HEK293 (cell line): ENCODE data around the gene GLCCI1.

Experiments
- CTCF ChIA-PET: fragments of 350-600 bp; formaldehyde crosslinking; extraction: SDS; loops from one replicate; lab custom pipeline; 2021; ENCODE audit warnings: antibody characterized with exemption; lab: Yijun Ruan, JAX
- POLR2A ChIA-PET: fragments of 300-600 bp; formaldehyde crosslinking; extraction: SDS; loops from one replicate; lab custom pipeline; 2020; ENCODE audit warnings: antibody characterized with exemption, inconsistent platforms; lab: Yijun Ruan, JAX
- H3K27ac ChIP-seq: fragments of 200-500 bp; sonication (Bioruptor generic); 2 replicates; pipeline ENCODE4 v1.5.1; 2014; ENCODE audit warnings: low read depth, low read length, control low read depth, inconsistent platforms; ENCODE audit errors: extremely low read depth
- H3K36me3 ChIP-seq, 2 experiments: fragments of 200-500 bp in 1 of 2; sonication (Bioruptor generic) in 1 of 2; 1 replicate in 1 of 2; 2 replicates in 1 of 2; pipeline ENCODE4 v1.5.1; 2014 to 2017; ENCODE audit warnings: inconsistent platforms in 2 of 2, low read length in 2 of 2; ENCODE audit not compliant: control insufficient read depth in 2 of 2, insufficient read depth in 1 of 2
- H3K4me1 ChIP-seq: fragments of 200-500 bp; sonication (Bioruptor generic); 2 replicates; pipeline ENCODE4 v1.5.1; 2014; ENCODE audit warnings: mild to moderate bottlenecking, low read length, inconsistent platforms; ENCODE audit not compliant: control insufficient read depth, insufficient read depth
- H3K4me3 ChIP-seq: 2 replicates; pipeline ENCODE4 v1.5.1; 2011; ENCODE audit warnings: low read depth, mild to moderate bottlenecking, control low read depth, low read length, moderate library complexity
- H3K9me3 ChIP-seq: fragments of 200-500 bp; sonication (Bioruptor generic); 2 replicates; pipeline ENCODE4 v1.5.1; 2014; ENCODE audit warnings: low read depth, low read length, inconsistent platforms; ENCODE audit not compliant: control insufficient read depth, insufficient read depth
- HOXD13 ChIP-seq: sonication (generic); formaldehyde crosslinking; IDR thresholded peaks from 2 replicates; pipeline ENCODE4 v1.8.0; 2022; ENCODE audit warnings: missing genetic modification reagents, borderline replicate concordance
- OSR2 ChIP-seq: fragments of 450-650 bp; formaldehyde crosslinking; IDR thresholded peaks from 2 replicates; pipeline ENCODE4 v1.5.1; 2016; ENCODE audit warnings: missing biosample characterization, missing genetic modification characterization
- SALL2 ChIP-seq: fragments of 450-650 bp; formaldehyde crosslinking; IDR thresholded peaks from 2 replicates; pipeline ENCODE4 v1.5.0; 2017; ENCODE audit warnings: missing biosample characterization, mild to moderate bottlenecking, missing genetic modification characterization, borderline replicate concordance
- SCRT1 ChIP-seq: fragments of 450-650 bp; formaldehyde crosslinking; IDR thresholded peaks from 2 replicates; pipeline ENCODE4 v1.5.1; 2016; ENCODE audit warnings: missing biosample characterization, missing genetic modification characterization, borderline replicate concordance
- ZBTB17 ChIP-seq: fragments of 450-650 bp; formaldehyde crosslinking; IDR thresholded peaks from 2 replicates; pipeline ENCODE4 v1.5.1; 2016; ENCODE audit warnings: missing biosample characterization, missing genetic modification characterization
- ZBTB20 ChIP-seq: fragments of 450-650 bp; formaldehyde crosslinking; IDR thresholded peaks from 2 replicates; pipeline ENCODE4 v1.5.1; 2016; ENCODE audit warnings: missing biosample characterization, missing genetic modification characterization
- ZNF140 ChIP-seq: fragments of 450-650 bp; formaldehyde crosslinking; IDR thresholded peaks from 2 replicates; pipeline ENCODE4 v1.5.1; 2016; ENCODE audit warnings: missing biosample characterization, missing genetic modification characterization
- ZNF202 ChIP-seq: fragments of 450-650 bp; formaldehyde crosslinking; IDR thresholded peaks from 2 replicates; pipeline ENCODE4 v1.5.1; 2016; ENCODE audit warnings: missing biosample characterization, missing genetic modification characterization, borderline replicate concordance
- ZNF561 ChIP-seq: fragments of 450-650 bp; IDR thresholded peaks from 2 replicates; pipeline ENCODE4 v1.5.1; 2018; ENCODE audit warnings: missing biosample characterization, missing genetic modification characterization, borderline replicate concordance
- ZNF571 ChIP-seq: fragments of 450-650 bp; formaldehyde crosslinking; IDR thresholded peaks from 2 replicates; pipeline ENCODE4 v1.5.0; 2017; ENCODE audit warnings: missing biosample characterization, missing genetic modification characterization
- ZNF610 ChIP-seq: fragments of 450-650 bp; formaldehyde crosslinking; IDR thresholded peaks from 2 replicates; pipeline ENCODE4 v1.5.1; 2016; ENCODE audit warnings: missing biosample characterization, missing genetic modification characterization, borderline replicate concordance
- TF ChIP-seq, protein P1 (sequence below): fragments of 450-650 bp; formaldehyde crosslinking; IDR thresholded peaks from 2 replicates; pipeline ENCODE4 v1.5.1; 2016; ENCODE audit warnings: missing biosample characterization, missing genetic modification characterization
- TF ChIP-seq, protein P2 (sequence below): fragments of 450-650 bp; IDR thresholded peaks from 2 replicates; pipeline ENCODE4 v1.5.1; 2018; ENCODE audit warnings: missing biosample characterization, mild to moderate bottlenecking, missing genetic modification characterization
- TF ChIP-seq, protein P3 (sequence below): fragments of 450-650 bp; formaldehyde crosslinking; IDR thresholded peaks from 2 replicates; pipeline ENCODE4 v1.5.1; 2016; ENCODE audit warnings: missing biosample characterization, missing genetic modification characterization
- TF ChIP-seq, protein P4 (sequence below): fragments of 450-650 bp; formaldehyde crosslinking; IDR thresholded peaks from 2 replicates; pipeline ENCODE4 v1.5.1; 2016; ENCODE audit warnings: missing biosample characterization, missing genetic modification characterization

The GLCCI1 gene

DNA sequence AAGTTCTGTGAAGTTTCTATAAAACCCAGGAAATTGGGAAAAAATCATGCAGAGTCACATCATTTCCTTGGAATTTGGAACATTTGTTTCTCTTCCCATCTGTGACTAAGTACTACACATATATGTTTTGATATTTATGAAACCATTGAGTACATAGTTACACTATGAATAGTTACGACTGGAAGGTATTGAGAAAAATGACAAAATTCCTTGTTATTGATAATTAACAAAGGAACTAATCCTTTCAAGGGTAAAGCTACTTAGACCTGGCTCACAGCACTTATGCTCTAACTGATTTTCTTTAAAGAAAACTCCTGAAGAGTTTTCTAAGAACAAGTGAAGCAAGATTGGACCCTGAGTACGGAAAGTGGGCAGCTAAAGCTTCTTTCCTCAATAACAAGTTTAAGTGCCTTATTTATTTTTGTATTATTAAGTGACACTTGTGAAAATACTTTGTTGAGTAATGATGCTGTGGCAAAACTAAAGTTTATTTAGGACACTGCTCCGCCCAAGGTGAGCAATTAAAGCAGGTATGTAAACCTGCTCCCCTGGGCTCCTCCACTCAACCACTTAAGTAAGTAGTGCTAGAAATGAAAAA, 12.0 kb upstream of the GLCCI1 start:
- POLR2A ChIA-PET, result no interaction called here
- CTCF ChIA-PET, result no interaction called here
- Histone ChIP-seq H3K36me3 (no peaks in the 10 kb centered on the region), H3K9me3 (no peaks in the 10 kb centered on the region), H3K4me3 (no peak overlapping the region), H3K27ac (no peak overlapping the region), H3K4me1 (no peaks in the 10 kb centered on the region)
- TF ChIP-seq, protein P1, sequence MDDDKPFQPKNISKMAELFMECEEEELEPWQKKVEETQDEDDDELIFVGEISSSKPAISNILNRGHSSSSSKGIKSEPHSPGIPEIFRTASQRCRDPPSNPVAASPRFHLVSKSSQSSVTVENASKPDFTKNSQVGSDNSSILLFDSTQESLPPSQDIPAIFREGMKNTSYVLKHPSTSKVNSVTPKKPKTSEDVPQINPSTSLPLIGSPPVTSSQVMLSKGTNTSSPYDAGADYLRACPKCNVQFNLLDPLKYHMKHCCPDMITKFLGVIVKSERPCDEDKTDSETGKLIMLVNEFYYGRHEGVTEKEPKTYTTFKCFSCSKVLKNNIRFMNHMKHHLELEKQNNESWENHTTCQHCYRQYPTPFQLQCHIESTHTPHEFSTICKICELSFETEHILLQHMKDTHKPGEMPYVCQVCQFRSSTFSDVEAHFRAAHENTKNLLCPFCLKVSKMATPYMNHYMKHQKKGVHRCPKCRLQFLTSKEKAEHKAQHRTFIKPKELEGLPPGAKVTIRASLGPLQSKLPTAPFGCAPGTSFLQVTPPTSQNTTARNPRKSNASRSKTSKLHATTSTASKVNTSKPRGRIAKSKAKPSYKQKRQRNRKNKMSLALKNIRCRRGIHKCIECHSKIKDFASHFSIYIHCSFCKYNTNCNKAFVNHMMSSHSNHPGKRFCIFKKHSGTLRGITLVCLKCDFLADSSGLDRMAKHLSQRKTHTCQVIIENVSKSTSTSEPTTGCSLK (tag by site-specific recombination), result no peak
- TF ChIP-seq, protein P2, sequence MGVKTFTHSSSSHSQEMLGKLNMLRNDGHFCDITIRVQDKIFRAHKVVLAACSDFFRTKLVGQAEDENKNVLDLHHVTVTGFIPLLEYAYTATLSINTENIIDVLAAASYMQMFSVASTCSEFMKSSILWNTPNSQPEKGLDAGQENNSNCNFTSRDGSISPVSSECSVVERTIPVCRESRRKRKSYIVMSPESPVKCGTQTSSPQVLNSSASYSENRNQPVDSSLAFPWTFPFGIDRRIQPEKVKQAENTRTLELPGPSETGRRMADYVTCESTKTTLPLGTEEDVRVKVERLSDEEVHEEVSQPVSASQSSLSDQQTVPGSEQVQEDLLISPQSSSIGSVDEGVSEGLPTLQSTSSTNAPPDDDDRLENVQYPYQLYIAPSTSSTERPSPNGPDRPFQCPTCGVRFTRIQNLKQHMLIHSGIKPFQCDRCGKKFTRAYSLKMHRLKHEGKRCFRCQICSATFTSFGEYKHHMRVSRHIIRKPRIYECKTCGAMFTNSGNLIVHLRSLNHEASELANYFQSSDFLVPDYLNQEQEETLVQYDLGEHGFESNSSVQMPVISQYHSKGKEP, result no peak
- TF ChIP-seq ZNF571 (tag by site-specific recombination), result no peak
- no peak for TF ChIP-seq OSR2 (tag by site-specific recombination)
- no peak for TF ChIP-seq SCRT1
- TF ChIP-seq, protein P3, sequence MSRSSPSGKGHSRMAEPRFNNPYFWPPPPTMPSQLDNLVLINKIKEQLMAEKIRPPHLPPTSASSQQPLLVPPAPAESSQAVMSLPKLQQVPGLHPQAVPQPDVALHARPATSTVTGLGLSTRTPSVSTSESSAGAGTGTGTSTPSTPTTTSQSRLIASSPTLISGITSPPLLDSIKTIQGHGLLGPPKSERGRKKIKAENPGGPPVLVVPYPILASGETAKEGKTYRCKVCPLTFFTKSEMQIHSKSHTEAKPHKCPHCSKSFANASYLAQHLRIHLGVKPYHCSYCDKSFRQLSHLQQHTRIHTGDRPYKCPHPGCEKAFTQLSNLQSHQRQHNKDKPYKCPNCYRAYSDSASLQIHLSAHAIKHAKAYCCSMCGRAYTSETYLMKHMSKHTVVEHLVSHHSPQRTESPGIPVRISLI (tag by site-specific recombination), result no peak
- TF ChIP-seq ZBTB17 (tag by site-specific recombination), result no peak

DNA sequence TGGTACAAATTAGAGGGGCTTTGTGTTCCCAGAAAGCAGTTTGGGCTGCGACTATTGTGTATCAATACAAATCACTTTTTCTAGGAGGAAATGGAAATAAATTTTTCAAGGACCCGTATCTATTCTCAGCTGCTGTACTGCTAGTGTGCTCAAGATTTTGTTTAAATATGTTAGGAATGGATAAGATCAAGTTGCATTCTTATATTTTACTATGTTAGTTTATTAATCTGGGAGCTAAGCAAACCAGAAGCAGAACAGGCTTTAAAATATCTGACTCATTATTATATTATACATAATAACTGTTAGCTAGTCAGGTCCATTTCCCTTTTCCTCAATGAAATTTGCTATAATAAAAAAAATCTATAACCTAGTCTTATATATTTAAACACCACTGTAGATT, 11.1 kb upstream of the GLCCI1 start:
- Histone ChIP-seq H3K4me3 (no peak overlapping the region), H3K36me3 (no peaks in the 10 kb centered on the region), H3K9me3 (no peaks in the 10 kb centered on the region), H3K4me1 (no peaks in the 10 kb centered on the region), H3K27ac (no peak overlapping the region)
- CTCF ChIA-PET, result interaction anchor here (0.6 to 1.0 kb wide), 2 partner anchors 10 to 1649 kb away, joined by 3 read pairs; no protein-coding TSS in a partner anchor
- POLR2A ChIA-PET, result no interaction called here
- TF ChIP-seq ZBTB20 (tag by site-specific recombination) (no peak), ZNF140 (tag by site-specific recombination) (no peak), ZNF202 (tag by site-specific recombination) (no peak), ZNF561 (tag by site-specific recombination) (no peak), HOXD13 (CRISPR knock-in tag) (no peak), ZNF610 (tag by site-specific recombination) (no peak), SALL2 (tag by site-specific recombination) (no peak), SCRT1 (no peak)
- TF ChIP-seq, protein P4, sequence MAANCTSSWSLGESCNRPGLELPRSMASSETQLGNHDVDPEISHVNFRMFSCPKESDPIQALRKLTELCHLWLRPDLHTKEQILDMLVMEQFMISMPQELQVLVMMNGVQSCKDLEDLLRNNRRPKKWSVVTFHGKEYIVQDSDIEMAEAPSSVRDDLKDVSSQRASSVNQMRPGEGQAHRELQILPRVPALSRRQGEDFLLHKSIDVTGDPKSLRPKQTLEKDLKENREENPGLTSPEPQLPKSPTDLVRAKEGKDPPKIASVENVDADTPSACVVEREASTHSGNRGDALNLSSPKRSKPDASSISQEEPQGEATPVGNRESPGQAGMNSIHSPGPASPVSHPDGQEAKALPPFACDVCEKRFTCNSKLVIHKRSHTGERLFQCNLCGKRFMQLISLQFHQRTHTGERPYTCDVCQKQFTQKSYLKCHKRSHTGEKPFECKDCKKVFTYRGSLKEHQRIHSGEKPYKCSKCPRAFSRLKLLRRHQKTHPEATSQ (tag by site-specific recombination), result no peak
